Activated CD4-positive, alpha-beta T cell treated with anti-CD3 and anti-CD28 coated beads, Interleukin-2, Interleukin-6, amounts not matched to agents 100 ng/mL and 50 ng/mL, durations not matched to agents 16 hours and 8 hours (primary cell): ENCODE data around the gene TCEANC.
A peak's percentile ranks its signal among the peaks of the same experiment; 100 is the strongest.
"Not testable (repeated sequence)": the region's sequence is repeated elsewhere in the genome, so short reads cannot be mapped to it uniquely, and the experiment has no call there.

ENCODE experiments used
- DNase-seq: peaks from one replicate; pipeline ENCODE4 v3.0.0-alpha.2; 2020

Gene TCEANC

GRCh38 chrX:13652850-13653693 is at the start of gene TCEANC:
TCEANC (plus strand) TSS chrX:13653141; CDS start chrX:13662509, 9,368 bp downstream.
- peak; percentile 98 for DNase-seq

GRCh38 chrX:13605611-13606010 is 47.3 kb upstream of the TCEANC start:
- DNase-seq = no peak

GRCh38 chrX:13607331-13607995 is 45.5 kb upstream of the TCEANC start:
- DNase-seq = no peak

GRCh38 chrX:13607996-13608365 is 45.0 kb upstream of the TCEANC start:
- no peak for DNase-seq

- DNase-seq = no peak
These were observed 38.8 kb upstream of the TCEANC start for GRCh38 chrX:13614154-13614553.

GRCh38 chrX:13620207-13620606 is 32.7 kb upstream of the TCEANC start:
- no peak for DNase-seq

GRCh38 chrX:13622401-13622964 is 30.5 kb upstream of the TCEANC start:
- DNase-seq = no peak

- no peak for DNase-seq
These were observed 25.6 kb upstream of the TCEANC start for GRCh38 chrX:13627306-13627705.

- DNase-seq = not testable (repeated sequence)
These were observed 15.7 kb upstream of the TCEANC start for GRCh38 chrX:13637224-13637623.

- DNase-seq = no peak
These were observed 14.9 kb upstream of the TCEANC start for GRCh38 chrX:13638021-13638420.

- no peak for DNase-seq
These were observed 14.1 kb upstream of the TCEANC start for GRCh38 chrX:13638826-13639225.

GRCh38 chrX:13641684-13642083 is 11.3 kb upstream of the TCEANC start:
- DNase-seq = not testable (repeated sequence)

GRCh38 chrX:13645464-13646153 is 7.3 kb upstream of the TCEANC start:
- no peak for DNase-seq

- peak; percentile 53 for DNase-seq
These were observed 6.8 kb upstream of the TCEANC start for GRCh38 chrX:13646154-13646549.

GRCh38 chrX:13647709-13648212 is 5.2 kb upstream of the TCEANC start:
- DNase-seq = peak; percentile 72

- DNase-seq = not testable (repeated sequence)
These were observed 4.6 kb upstream of the TCEANC start for GRCh38 chrX:13648336-13648735.

GRCh38 chrX:13649838-13650237 is 3.1 kb upstream of the TCEANC start:
- DNase-seq = no peak

GRCh38 chrX:13650318-13650717 is 2.6 kb upstream of the TCEANC start:
- no peak for DNase-seq

GRCh38 chrX:13651150-13651549 is 1.8 kb upstream of the TCEANC start:
- DNase-seq = no peak

GRCh38 chrX:13652287-13652793 is 601 bp upstream of the TCEANC start:
- no peak for DNase-seq

GRCh38 chrX:13654116-13654515 is 1.2 kb downstream of the TCEANC start:
- no peak for DNase-seq

GRCh38 chrX:13655674-13656073 is 2.7 kb downstream of the TCEANC start:
- DNase-seq = no peak

GRCh38 chrX:13658602-13659001 is 5.7 kb downstream of the TCEANC start:
- peak; percentile 61 for DNase-seq
